Measurements from ENCODE around the gene PPP1R12B.
"Not testable (repeated sequence)": the region's sequence is repeated elsewhere in the genome, so short reads cannot be mapped to it uniquely, and the experiment has no call there.

Gene PPP1R12B

GRCh38 chr1:202553560-202554038 lies 205.1 kb downstream of the PPP1R12B start:
- H3K27ac ChIP-seq (ENCODE audit: low read length), result no peak overlapping the region; the same call in 1 of the 2 replicates
- TF ChIP-seq EZH2 (IDR thresholded peaks at IDR 0.05; ENCODE audit: borderline replicate concordance, low read depth, low read length, severe bottlenecking) (no peak), CTCF (IDR thresholded peaks at IDR 0.05; ENCODE audit: borderline replicate concordance, extremely low read depth, low read length, poor library complexity, severe bottlenecking) (no peak)
- peaks cover 11% of the 10 kb centered on the region for H3K4me1 ChIP-seq (ENCODE audit: insufficient read depth, low read length)
- H3K79me2 ChIP-seq (ENCODE audit: insufficient read depth, low read length), result no peaks in the 10 kb centered on the region
- no peak for DNase-seq
- H3K4me3 ChIP-seq (ENCODE audit: low read depth in 1 of 2, low read length in 2 of 2), result no peak overlapping the region
- H3K36me3 ChIP-seq (ENCODE audit: insufficient read depth, low read length), result no peaks in the 10 kb centered on the region
- H2AFZ ChIP-seq (ENCODE audit: low read depth, low read length), result no peak overlapping the region
- H3K9me3 ChIP-seq (ENCODE audit: insufficient read depth, low read length, severe bottlenecking), result no peaks in the 10 kb centered on the region
- no peaks in the 10 kb centered on the region for H3K27me3 ChIP-seq (ENCODE audit: insufficient read depth, low read length, poor library complexity)
- no peak overlapping the region for H3K4me2 ChIP-seq (ENCODE audit: insufficient read depth, low read length)
- H3K9ac ChIP-seq (ENCODE audit: low read depth, low read length), result no peak overlapping the region
- no peaks in the 10 kb centered on the region for H4K20me1 ChIP-seq (ENCODE audit: insufficient read depth, low read length)
- peak; percentile 85 for ATAC-seq (ENCODE audit: insufficient read depth, low read depth)

GRCh38 chr1:202554619-202555018 lies 206.1 kb downstream of the PPP1R12B start:
- not testable (repeated sequence) for H3K4me2 ChIP-seq (ENCODE audit: insufficient read depth, low read length); ATAC-seq (ENCODE audit: insufficient read depth, low read depth); H3K27ac ChIP-seq (ENCODE audit: low read length); H3K36me3 ChIP-seq (ENCODE audit: insufficient read depth, low read length); H3K9me3 ChIP-seq (ENCODE audit: insufficient read depth, low read length, severe bottlenecking); DNase-seq; H3K9ac ChIP-seq (ENCODE audit: low read depth, low read length); H4K20me1 ChIP-seq (ENCODE audit: insufficient read depth, low read length); H3K79me2 ChIP-seq (ENCODE audit: insufficient read depth, low read length); H2AFZ ChIP-seq (ENCODE audit: low read depth, low read length); H3K27me3 ChIP-seq (ENCODE audit: insufficient read depth, low read length, poor library complexity); H3K4me3 ChIP-seq (ENCODE audit: low read depth in 1 of 2, low read length in 2 of 2)
- H3K4me1 ChIP-seq (ENCODE audit: insufficient read depth, low read length), result peaks cover 11% of the 10 kb centered on the region

GRCh38 chr1:202556037-202556436 lies 207.5 kb downstream of the PPP1R12B start:
- H4K20me1 ChIP-seq (ENCODE audit: insufficient read depth, low read length); H3K4me2 ChIP-seq (ENCODE audit: insufficient read depth, low read length); H3K27me3 ChIP-seq (ENCODE audit: insufficient read depth, low read length, poor library complexity); H3K36me3 ChIP-seq (ENCODE audit: insufficient read depth, low read length); H3K4me3 ChIP-seq (ENCODE audit: low read depth in 1 of 2, low read length in 2 of 2); H3K27ac ChIP-seq (ENCODE audit: low read length); H3K79me2 ChIP-seq (ENCODE audit: insufficient read depth, low read length); H3K9ac ChIP-seq (ENCODE audit: low read depth, low read length); H3K9me3 ChIP-seq (ENCODE audit: insufficient read depth, low read length, severe bottlenecking); DNase-seq; H2AFZ ChIP-seq (ENCODE audit: low read depth, low read length); ATAC-seq (ENCODE audit: insufficient read depth, low read depth): not testable (repeated sequence)
- peaks cover 11% of the 10 kb centered on the region for H3K4me1 ChIP-seq (ENCODE audit: insufficient read depth, low read length)

- H2AFZ ChIP-seq (ENCODE audit: low read depth, low read length); H3K36me3 ChIP-seq (ENCODE audit: insufficient read depth, low read length); H3K4me2 ChIP-seq (ENCODE audit: insufficient read depth, low read length); H4K20me1 ChIP-seq (ENCODE audit: insufficient read depth, low read length); DNase-seq; H3K79me2 ChIP-seq (ENCODE audit: insufficient read depth, low read length); H3K4me3 ChIP-seq (ENCODE audit: low read depth in 1 of 2, low read length in 2 of 2); H3K9ac ChIP-seq (ENCODE audit: low read depth, low read length); H3K27me3 ChIP-seq (ENCODE audit: insufficient read depth, low read length, poor library complexity); H3K9me3 ChIP-seq (ENCODE audit: insufficient read depth, low read length, severe bottlenecking); ATAC-seq (ENCODE audit: insufficient read depth, low read depth); H3K27ac ChIP-seq (ENCODE audit: low read length): not testable (repeated sequence)
- peaks cover 11% of the 10 kb centered on the region for H3K4me1 ChIP-seq (ENCODE audit: insufficient read depth, low read length)
Observed at GRCh38 chr1:202557662-202558061, 209.2 kb downstream of the PPP1R12B start.

- Histone ChIP-seq H3K9me3 (ENCODE audit: insufficient read depth, low read length, severe bottlenecking) (no peaks in the 10 kb centered on the region), H3K27ac (ENCODE audit: low read length) (no peak overlapping the region), H3K36me3 (ENCODE audit: insufficient read depth, low read length) (peaks cover 6% of the 10 kb centered on the region; the same call in 1 of the 2 replicates), H3K4me2 (ENCODE audit: insufficient read depth, low read length) (no peak overlapping the region), H3K9ac (ENCODE audit: low read depth, low read length) (no peak overlapping the region), H2AFZ (ENCODE audit: low read depth, low read length) (no peak overlapping the region), H3K79me2 (ENCODE audit: insufficient read depth, low read length) (no peaks in the 10 kb centered on the region), H3K27me3 (ENCODE audit: insufficient read depth, low read length, poor library complexity) (no peaks in the 10 kb centered on the region), H3K4me1 (ENCODE audit: insufficient read depth, low read length) (no peaks in the 10 kb centered on the region), H3K4me3 (ENCODE audit: low read depth in 1 of 2, low read length in 2 of 2) (no peak overlapping the region), H4K20me1 (ENCODE audit: insufficient read depth, low read length) (no peaks in the 10 kb centered on the region)
- TF ChIP-seq CTCF (IDR thresholded peaks at IDR 0.05; ENCODE audit: borderline replicate concordance, extremely low read depth, low read length, poor library complexity, severe bottlenecking) (no peak), EZH2 (IDR thresholded peaks at IDR 0.05; ENCODE audit: borderline replicate concordance, low read depth, low read length, severe bottlenecking) (no peak)
- DNase-seq, result no peak
- no peak for ATAC-seq (ENCODE audit: insufficient read depth, low read depth)
Observed at GRCh38 chr1:202561240-202561639, 212.7 kb downstream of the PPP1R12B start.
